ENCODE measurements around the gene COLGALT1. TPM values are rescaled to one million over a fixed set of nuclear protein-coding genes. Genes with fewer than 3 reads are reported as not detected.

Gene COLGALT1
- total RNA-seq, 2 experiments from 2014 or later, result 51.2 to 64.3 TPM

DNA sequence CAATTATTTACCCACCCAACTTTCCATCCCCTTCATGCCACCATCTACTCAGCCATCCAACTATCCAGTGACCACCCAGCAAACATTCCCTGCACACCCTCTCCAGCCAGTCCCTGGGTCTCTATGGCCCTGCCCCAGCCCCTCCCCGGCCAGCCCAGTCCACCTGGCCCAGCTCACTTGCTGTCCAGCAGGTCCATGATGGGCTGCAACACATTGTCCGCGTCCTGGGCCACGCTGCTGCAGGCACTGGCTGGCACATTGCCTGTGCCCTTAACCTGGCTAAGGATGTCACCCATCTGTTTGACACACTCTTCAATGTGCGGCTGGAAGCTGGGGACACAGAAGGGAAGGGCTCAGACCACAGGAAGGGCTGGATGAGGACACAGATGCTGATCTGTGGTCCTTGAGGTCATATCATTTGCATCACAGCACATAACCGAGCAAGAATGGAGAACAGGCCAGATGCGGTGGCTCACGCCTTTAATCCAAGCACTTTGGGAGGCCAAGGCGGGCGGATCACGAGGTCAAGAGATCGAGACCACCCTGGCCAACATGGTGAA lies 71.1 kb downstream of the COLGALT1 start:
- ChIA-PET POLR2A (no interaction called here), CTCF (no interaction called here)
- Mint-ChIP-seq H3K9me3 (ENCODE audit: low read depth) (peaks cover 4% of the 10 kb centered on the region), H3K27me3 (peaks cover 9% of the 10 kb centered on the region), H3K36me3 (ENCODE audit: low read depth) (no peaks in the 10 kb centered on the region), H3K4me1 (no peaks in the 10 kb centered on the region), H3K27ac (no peak overlapping the region), H3K4me3 (no peak overlapping the region)
- intact Hi-C loops (cut with DNase I, micrococcal nuclease), result no loop called here
- DNase-seq (no peak), ATAC-seq (no peak)

DNA sequence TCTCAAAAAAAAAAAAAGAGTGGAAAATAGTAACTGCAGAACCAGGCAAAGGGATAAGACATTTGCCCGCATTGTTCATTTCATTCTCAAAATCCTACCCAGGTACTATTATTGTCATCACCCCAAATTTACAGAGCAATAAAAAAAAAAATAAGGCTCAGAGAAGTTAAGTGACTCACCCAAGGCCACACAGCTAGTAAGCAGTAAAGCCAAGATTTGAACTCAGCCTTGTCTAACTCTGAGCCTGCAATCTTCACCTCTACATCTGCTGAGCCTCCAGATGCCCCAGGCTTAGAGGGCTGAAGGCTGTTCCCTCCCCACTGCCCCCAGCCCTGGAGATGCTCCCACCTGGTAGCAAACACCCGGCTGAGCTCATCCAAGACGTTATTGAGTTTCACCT lies 71.7 kb downstream of the COLGALT1 start:
- no peak for DNase-seq
- CTCF ChIA-PET, result interaction anchor here (0.6 kb wide), 1 partner anchor 90 kb away, joined by 3 read pairs; no protein-coding TSS in a partner anchor
- no peak overlapping the region for H3K27ac Mint-ChIP-seq
- H3K9me3 Mint-ChIP-seq (ENCODE audit: low read depth), result no peaks in the 10 kb centered on the region
- H3K36me3 Mint-ChIP-seq (ENCODE audit: low read depth), result no peaks in the 10 kb centered on the region
- no peak overlapping the region for H3K4me3 Mint-ChIP-seq
- POLR2A ChIA-PET, result interaction anchor here (0.6 kb wide), 1 partner anchor 28 kb away, joined by 3 read pairs; no protein-coding TSS in a partner anchor
- no peak for ATAC-seq
- H3K27me3 Mint-ChIP-seq, result peaks cover 9% of the 10 kb centered on the region
- intact Hi-C loops (cut with DNase I, micrococcal nuclease), result no loop called here
- no peaks in the 10 kb centered on the region for H3K4me1 Mint-ChIP-seq

DNA sequence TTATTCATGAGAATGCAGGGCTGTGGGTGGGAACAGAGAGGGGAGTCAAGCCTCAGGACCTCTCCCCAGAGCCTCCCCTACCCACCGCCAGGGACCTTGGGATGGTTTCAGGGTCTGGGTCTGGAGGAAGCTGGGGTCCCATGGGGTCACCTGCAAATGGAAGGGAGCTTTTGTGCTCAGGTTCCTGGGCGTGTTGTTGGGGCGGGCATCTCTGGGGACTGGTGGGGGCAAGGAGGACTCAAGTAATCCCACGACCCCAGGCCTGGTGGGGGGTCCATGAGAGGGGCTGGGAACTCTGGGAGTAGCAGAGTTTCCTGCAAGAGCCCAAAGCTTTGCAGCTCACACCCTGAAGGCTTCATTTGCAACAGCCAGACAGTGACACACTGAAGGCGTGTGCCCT lies 72.5 kb downstream of the COLGALT1 start:
- Mint-ChIP-seq H3K9me3 (ENCODE audit: low read depth) (no peaks in the 10 kb centered on the region), H3K4me3 (no peak overlapping the region), H3K4me1 (no peaks in the 10 kb centered on the region), H3K27me3 (peaks cover 9% of the 10 kb centered on the region), H3K36me3 (ENCODE audit: low read depth) (no peaks in the 10 kb centered on the region), H3K27ac (no peak overlapping the region)
- ChIA-PET POLR2A (no interaction called here), CTCF (no interaction called here)
- DNase-seq (no peak), ATAC-seq (no peak)
- intact Hi-C loops (cut with DNase I, micrococcal nuclease), result no loop called here

GRCh38 chr19:17629760-17630159 lies 74.3 kb downstream of the COLGALT1 start:
- ATAC-seq (no peak), DNase-seq (no peak)
- ChIA-PET CTCF (no interaction called here), POLR2A (no interaction called here)
- H3K27me3 Mint-ChIP-seq, result peaks cover 6% of the 10 kb centered on the region
- H3K27ac Mint-ChIP-seq, result no peak overlapping the region
- H3K4me1 Mint-ChIP-seq, result no peaks in the 10 kb centered on the region
- intact Hi-C loops (cut with DNase I, micrococcal nuclease), result no loop called here
- no peaks in the 10 kb centered on the region for H3K9me3 Mint-ChIP-seq (ENCODE audit: low read depth)
- no peak overlapping the region for H3K4me3 Mint-ChIP-seq
- H3K36me3 Mint-ChIP-seq (ENCODE audit: low read depth), result no peaks in the 10 kb centered on the region

DNA sequence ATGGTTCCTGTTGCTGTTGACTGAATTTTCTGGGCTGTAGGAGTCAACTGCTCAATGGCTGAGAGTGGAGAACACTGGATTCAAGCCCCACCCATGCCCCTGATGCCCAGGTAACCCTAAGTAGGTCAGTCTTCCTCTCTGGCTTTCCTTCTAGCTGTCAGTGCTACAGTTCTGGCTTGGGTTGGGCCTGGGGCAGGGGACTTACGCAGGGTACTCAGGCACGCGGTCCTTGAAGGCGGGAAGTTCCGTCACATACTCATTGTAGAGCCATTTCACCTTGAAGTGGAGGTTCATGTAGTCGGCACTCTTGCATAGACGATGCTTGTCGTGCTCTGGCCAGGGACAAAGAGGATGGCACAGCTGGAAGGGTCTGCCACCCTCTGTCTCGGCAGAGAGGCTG lies 77.1 kb downstream of the COLGALT1 start:
- Mint-ChIP-seq H3K4me3 (no peak overlapping the region), H3K4me1 (no peaks in the 10 kb centered on the region), H3K27ac (no peak overlapping the region), H3K36me3 (ENCODE audit: low read depth) (no peaks in the 10 kb centered on the region), H3K9me3 (ENCODE audit: low read depth) (no peaks in the 10 kb centered on the region), H3K27me3 (peaks cover 3% of the 10 kb centered on the region)
- DNase-seq (no peak), ATAC-seq (no peak)
- ChIA-PET POLR2A (no interaction called here), CTCF (no interaction called here)
- intact Hi-C loops (cut with DNase I, micrococcal nuclease), result no loop called here

Other genes starting within 250 kb of the COLGALT1 start
- 10 to 100 TPM; 72.0 to 88.6 TPM for gene MRPL34, start 249.8 kb upstream of the COLGALT1 start, total RNA-seq
- gene DDA1, start 246.1 kb upstream of the COLGALT1 start, total RNA-seq, result 10 to 100 TPM; 26.2 to 39.6 TPM
- gene ANO8, start 220.8 kb upstream of the COLGALT1 start, total RNA-seq, result 1 to 10 TPM; 4.2 to 4.8 TPM
- gene GTPBP3, start 218.1 kb upstream of the COLGALT1 start, total RNA-seq, result 10 to 100 TPM; 37.3 to 39.8 TPM
- not detected for gene PLVAP, start 178.3 kb upstream of the COLGALT1 start, total RNA-seq
- 1 to 10 TPM in 1 of 2 experiments, under 1 TPM in 1; 0.97 to 1.6 TPM for gene CCDC194, start 161.5 kb upstream of the COLGALT1 start, total RNA-seq
- 10 to 100 TPM; 62.0 to 70.7 TPM for gene BST2, start 150.0 kb upstream of the COLGALT1 start, total RNA-seq
- gene MVB12A, start 135.6 kb upstream of the COLGALT1 start, total RNA-seq, result 10 to 100 TPM; 27.6 to 32.6 TPM
- not detected for gene TMEM221, start 107.0 kb upstream of the COLGALT1 start, total RNA-seq
- gene NXNL1, start 94.7 kb upstream of the COLGALT1 start, total RNA-seq, result not detected
- gene SLC27A1, start 85.1 kb upstream of the COLGALT1 start, total RNA-seq, result 1 to 10 TPM; 2.2 to 2.7 TPM
- gene PGLS, start 44.0 kb upstream of the COLGALT1 start, total RNA-seq, result 10 to 100 TPM; 53.1 to 55.5 TPM
- under 1 TPM; 0.02 to 0.04 TPM for gene UNC13A, start 132.7 kb downstream of the COLGALT1 start, total RNA-seq
- gene MAP1S, start 163.8 kb downstream of the COLGALT1 start, total RNA-seq, result 10 to 100 TPM; 57.6 to 79.3 TPM
- 10 to 100 TPM; 50.5 to 51.8 TPM for gene FCHO1, start 195.8 kb downstream of the COLGALT1 start, total RNA-seq
- gene B3GNT3, start 239.5 kb downstream of the COLGALT1 start, total RNA-seq, result under 1 TPM; 0.75 to 0.95 TPM